Measurements from ENCODE around the gene PTGER3.

DNA sequence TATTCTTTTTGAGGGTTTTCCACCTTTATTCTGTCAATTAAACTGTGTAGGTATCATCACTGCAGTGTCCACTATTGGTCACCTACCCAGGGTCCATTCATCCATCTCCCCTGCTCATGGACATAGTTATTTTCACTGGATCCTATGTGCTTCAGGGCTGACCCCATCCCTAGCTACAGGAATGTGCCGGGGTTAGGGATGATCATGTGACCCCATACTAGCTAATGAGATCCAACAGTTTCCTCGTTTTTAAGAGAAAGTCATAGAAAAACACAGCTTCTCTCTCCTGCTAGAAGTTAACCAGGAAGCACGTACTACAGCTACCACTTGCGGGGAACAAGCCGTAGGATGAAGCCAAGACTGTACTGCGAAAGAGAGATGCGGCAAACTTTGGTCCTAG lies 19.6 kb downstream of the PTGER3 start:
- TF ChIP-seq TCF7L2 (IDR thresholded peaks at IDR 0.05; ENCODE audit: low read depth, low read length) (no peak), SIN3A (IDR thresholded peaks at IDR 0.05; ENCODE audit: borderline replicate concordance, insufficient read depth, low read depth, low read length) (no peak), POLR2AphosphoS5 (IDR thresholded peaks at IDR 0.05; ENCODE audit: low read depth, low read length) (no peak), CTCF (IDR thresholded peaks at IDR 0.05) (no peak)

Measured in Panc1 (cell line).